Stimulated activated CD4-positive, alpha-beta T cell treated with anti-CD3 and anti-CD28 coated beads, Interleukin-12 subunit alpha, Interleukin-12 subunit beta, amount 100 ng/mL, for 4 hours (primary cell): Measurements from ENCODE around the gene CD52.

Experiments used
- DNase-seq: peaks from one replicate; pipeline ENCODE4 v3.0.0-alpha.2; 2020

CD52 gene

GRCh38 chr1:26335774-26336476 lies 18.2 kb downstream of the CD52 start:
- no peak for DNase-seq

- DNase-seq = peak; percentile 86
Observed at GRCh38 chr1:26336477-26337205, 18.9 kb downstream of the CD52 start.

- no peak for DNase-seq
Observed at GRCh38 chr1:26337206-26337535, 19.4 kb downstream of the CD52 start.

- DNase-seq = no peak
Observed at GRCh38 chr1:26337625-26338024, 19.9 kb downstream of the CD52 start.

DNA sequence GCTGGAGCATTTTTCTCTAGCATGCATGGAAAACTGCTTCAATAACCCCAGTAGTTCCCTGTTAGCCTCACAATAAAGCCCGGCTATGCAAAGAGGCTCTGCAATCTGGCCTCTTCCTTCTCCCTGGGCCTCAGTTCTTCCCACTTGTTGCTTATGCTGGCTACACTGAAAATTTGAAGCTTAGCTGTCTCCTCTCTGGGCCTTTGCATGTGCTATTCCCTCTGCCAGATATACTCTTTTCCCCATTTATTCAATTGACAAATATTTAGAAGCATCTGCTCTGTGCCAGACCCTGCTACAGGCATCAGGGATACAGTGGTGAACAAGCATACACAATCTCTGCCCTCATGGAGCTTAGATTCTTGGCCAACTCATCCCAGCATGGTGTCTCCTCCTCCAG lies 20.9 kb downstream of the CD52 start:
- no peak for DNase-seq

GRCh38 chr1:26340047-26340481 lies 22.3 kb downstream of the CD52 start:
- DNase-seq = no peak

DNA sequence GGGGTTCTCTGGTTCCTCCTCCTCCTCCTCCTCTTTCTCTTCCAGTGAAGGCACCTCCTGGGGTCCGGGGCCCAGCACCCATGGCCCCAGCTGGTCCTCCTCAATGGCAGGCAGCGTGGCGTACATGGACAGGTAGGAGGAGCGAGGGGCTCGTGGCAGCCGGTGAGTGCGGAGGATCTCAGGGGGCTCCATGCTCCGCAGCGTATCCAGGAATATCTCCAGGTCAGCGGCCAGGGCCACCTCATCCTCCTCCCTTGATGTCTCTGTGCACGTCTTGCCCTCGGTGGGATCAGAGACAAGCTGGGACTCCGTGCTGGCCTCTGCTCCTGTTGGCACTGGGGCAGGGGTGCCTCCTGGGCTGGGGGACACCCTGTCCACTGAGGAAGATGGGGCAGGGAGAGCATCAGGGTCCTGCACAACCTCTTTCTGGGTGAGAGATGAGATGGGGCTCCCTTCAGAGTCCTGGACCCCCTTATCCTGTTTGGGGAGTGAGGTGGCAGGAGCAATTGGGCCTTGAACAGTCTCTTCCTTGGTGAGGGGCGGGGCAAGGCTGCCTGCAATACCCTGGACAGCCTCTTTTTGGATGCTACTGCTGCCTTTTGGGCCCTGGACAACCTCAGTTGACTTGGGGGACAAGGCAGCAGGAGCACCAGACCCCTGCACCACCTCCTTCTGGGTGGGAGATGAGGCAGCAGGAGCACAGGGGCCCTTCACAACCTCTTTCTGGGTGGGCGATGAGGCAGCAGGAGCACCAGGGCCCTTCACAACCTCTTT lies 26.6 kb downstream of the CD52 start:
- no peak for DNase-seq

GRCh38 chr1:26345718-26346117 lies 28.0 kb downstream of the CD52 start:
- no peak for DNase-seq

GRCh38 chr1:26346274-26347033 lies 28.7 kb downstream of the CD52 start:
- DNase-seq = no peak

DNA sequence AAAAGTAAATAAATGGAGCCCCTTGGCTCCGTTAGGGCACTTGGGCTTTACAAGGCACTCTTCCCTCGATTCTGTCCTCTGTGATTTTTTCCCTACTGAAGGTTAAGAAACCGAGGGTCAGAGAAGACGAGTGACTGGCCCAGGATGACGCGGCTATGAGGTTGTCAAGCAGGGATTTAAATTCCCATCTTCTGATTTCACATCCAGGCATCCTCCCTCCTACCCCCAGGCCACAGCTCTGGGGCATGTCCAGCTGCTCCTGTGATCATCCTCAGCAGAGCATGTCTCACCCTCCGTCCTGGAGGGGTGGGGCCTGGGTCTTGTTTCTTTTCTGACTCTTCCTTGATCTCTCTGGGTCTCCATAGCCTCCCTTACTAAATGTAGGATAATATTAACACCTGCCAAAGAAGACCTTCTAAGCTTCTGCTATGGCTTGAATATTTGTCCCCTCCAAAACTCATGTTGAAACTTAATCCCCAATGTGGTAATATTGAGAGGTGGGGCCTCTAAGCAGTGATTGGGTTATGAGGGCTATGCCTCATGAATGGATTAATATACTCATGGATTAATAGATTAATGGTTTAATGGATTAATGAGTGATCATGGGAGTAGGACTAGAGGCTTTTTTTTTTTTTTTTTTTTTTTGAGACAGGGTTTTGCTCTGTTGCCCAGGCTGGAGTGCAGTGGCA lies 31.6 kb downstream of the CD52 start:
- no peak for DNase-seq

DNA sequence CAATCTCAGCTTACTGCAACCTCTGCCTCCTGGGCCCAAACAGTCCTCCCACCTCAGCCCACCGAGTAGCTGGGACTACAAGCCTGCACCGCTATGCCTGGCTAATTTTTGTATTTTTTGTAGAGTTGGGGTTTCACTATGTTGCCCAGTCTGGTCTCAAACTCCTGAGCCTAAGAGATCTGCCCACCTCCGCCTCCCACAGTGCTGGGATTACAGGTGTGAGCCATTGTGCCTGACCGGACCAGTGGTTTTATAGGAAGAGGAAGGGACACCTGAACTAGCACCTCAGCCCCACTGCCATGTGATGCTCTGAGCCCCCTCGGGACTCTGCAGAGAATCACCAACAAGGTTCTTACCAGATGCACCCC lies 32.1 kb downstream of the CD52 start:
- no peak for DNase-seq

- DNase-seq = no peak
Observed at GRCh38 chr1:26350343-26350700, 32.6 kb downstream of the CD52 start.

GRCh38 chr1:26350701-26351589 lies 33.2 kb downstream of the CD52 start:
- no peak for DNase-seq

GRCh38 chr1:26351590-26352337 lies 34.0 kb downstream of the CD52 start:
- no peak for DNase-seq

DNA sequence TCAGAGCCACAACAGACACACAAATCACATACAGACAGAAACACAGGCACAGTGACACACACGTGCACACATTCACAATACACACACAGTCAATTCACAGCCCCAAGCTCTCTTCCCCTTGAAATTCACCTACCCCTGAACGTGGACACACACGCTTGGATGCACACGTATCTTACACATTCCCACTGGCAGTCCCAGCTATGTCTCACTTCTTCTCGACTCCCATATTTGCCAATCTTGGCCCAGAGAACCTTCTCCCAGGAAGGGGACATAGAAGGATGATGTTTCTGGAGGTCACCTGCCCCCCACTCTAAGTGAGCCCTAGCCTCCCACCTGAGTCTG lies 34.6 kb downstream of the CD52 start:
- no peak for DNase-seq

DNA sequence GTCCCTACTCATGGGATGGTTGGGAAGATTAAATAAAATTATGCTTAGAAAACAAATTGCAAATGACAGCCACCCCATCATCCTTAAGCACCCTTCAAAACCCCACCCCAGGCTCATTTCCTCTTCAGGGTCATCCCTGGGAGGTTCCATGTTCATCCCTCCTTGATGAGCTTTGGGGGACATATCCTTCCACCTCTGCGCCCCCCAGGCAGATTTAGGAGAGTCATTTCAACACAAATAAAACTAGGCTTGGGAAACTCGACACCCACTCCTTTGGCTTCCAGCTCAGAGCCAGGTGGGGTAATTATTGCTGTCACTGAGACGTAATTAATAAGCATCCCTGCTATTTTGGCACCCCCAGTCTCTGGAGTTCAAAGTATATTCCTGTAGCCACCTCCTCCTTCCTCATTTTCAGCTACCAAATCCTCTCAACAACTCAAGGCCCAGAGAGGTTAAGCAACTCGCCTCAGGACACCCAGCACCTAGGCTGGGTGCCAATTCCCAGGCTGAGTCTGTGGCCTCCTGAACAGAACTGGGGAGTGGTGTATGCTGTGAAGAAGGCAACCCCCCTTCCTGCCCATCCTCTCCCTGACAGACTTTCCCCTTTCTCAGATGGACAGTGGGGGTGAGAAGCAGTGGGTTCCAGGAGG lies 35.6 kb downstream of the CD52 start:
- no peak for DNase-seq

GRCh38 chr1:26353976-26354820 lies 36.4 kb downstream of the CD52 start, which contains the start of gene CRYBG2:
CRYBG2 (minus strand) TSS chr1:26354130; CDS start chr1:26346657, 7,473 bp downstream.
- no peak for DNase-seq

GRCh38 chr1:26354972-26355371 lies 37.2 kb downstream of the CD52 start:
- DNase-seq = no peak

DNA sequence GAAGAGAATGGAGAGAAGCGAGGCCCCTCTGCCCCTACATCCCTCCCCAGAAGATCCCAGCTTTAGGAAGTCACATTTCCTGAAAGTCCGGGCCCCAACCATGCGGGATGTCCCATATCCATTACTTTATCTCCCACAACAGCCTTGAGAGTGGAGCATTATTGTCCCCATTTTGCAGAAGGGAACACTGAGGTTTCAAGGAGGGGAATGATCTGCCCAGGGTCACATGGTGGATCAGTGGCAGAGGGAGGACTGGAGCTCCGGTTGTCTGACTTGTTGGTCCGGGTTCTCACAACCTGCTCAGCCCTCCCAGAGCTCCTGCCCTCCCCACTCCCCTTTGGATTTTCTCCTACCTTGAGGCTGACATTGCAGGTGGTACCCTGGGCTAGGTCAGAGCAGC lies 38.3 kb downstream of the CD52 start:
- DNase-seq = no peak
